ENCODE data around the gene MRPS33.
"Not testable (repeated sequence)": the region's sequence is repeated elsewhere in the genome, so short reads cannot be mapped to it uniquely, and the experiment has no call there.

MRPS33 gene

DNA sequence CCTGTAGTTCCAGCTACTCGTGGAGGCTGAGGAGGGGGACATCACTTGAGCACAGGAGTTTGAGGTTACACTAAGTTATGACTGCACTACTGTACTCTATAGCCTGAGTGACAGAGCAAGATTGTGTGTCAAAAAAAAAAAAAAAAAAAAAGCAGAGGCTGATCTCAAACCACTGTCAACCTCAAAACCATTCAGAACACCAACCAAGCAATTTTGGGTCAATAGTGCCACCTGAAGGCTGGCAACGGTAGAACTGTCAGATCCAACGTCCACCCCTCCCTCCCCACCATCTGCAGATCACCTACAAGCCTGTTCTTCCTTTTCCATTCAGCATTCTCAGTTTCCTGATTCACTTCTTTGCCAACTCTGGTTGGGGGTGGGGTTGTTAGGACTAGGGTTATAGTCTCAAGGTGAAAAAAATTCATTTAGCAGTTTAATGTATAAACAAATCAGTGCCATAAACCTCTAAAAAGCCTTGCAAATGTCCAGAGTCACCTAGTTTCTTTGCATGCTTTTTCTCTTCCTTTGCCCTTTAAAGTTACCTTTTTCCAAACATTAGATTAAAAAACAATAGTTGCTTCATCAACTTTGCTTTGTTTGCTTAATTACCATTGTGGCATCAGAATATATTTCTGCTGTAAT lies 2.6 kb downstream of the MRPS33 start:
- peak; percentile 53 for DNase-seq (ENCODE audit: low read depth)

DNA sequence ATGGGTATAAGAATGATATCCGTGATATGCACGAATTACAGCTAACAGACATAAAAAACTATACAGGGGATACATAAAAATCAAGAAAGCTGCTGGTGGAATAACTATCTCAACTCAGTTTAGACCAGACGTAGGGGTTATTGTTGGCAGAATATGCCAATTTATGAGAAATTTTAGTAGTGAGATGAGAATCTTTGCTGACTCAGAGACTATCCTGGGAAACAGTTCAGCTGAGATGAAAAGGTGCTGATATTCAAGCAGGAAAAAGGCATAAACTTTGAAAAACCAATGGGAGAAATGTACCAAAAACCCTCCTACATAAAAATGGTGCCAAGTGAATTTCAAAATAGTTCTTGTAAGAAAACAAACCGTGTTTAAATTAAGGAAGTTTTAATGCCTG lies 3.3 kb downstream of the MRPS33 start:
- no peak for DNase-seq (ENCODE audit: low read depth)

DNA sequence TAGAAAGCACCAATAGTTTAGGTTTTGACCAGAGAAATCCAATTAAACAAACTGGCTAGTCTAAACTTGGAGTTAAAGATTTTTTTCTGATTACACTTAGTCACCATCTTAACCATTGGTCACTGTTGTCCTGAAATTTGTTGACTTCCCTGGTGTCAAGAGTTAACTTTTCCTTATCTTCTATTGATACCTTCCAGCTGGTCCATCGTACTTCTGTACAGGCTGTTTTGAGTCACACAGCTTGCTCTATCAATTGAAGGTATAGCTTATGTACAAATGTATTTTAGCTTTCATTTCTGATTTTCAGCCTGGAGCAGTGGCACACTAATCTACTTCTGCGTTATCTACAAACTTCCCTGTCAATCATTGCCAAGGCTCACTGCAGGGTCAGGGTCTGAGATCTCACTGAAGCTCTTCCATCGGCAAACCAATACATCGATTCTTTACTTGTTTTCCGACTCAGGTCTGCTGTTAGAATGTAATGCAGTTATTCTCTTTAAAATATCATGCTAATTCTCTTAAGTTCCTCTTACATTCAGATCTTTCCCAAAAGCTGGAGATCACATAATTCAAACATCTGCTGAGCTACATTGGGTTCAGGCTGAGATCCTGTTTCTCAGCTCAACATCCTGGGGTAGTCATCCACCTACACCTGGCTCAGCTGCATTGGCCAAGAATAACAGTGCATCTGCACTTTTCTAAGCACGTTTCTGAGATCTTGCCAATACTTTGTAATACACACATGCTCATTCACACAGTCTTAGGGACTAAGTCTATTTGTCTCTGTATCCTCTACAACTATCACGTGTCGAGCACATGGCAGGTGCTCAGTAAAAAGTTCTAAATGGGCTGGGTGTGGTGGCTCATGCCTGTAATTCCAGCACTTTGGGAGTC lies 11.3 kb downstream of the MRPS33 start:
- DNase-seq (ENCODE audit: low read depth), result no peak

DNA sequence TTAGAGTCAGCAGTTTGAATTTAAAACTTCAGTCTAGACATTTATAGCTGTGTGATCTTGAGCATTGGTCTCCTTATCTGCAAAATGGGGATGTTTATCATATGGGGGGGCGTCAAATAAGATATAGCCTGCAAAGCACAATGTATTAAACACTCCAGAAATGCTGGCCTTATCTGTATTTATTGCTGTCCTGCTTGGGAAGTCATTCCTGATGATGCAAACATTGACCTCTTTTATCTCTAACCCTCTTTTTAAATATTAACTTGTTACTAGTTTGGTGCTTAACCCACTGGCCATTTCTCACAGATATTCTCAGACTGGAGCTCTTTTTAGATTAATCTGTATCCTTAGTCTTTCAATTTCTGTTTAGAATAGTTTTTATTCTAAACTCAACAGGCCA lies 13.2 kb downstream of the MRPS33 start:
- DNase-seq (ENCODE audit: low read depth), result no peak

DNA sequence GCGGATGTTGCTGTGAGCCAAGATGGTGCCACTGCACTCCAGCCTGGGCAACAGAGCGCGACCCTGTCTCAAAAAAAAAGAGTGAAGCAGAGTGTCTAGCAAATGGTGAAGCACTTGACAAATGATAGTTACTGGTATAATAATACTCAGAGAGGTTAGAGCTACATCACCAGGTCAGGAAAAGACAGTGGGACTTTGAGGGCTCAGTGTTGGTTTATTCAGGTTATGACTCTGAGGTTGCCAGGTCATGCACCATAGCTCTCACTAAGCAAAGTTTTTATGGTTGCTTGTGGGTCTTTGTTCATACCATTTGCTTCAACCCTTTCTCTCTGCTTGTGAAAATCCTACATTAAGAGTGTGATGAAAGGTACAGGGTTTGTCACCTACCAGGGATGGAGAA lies 13.6 kb downstream of the MRPS33 start:
- no peak for DNase-seq (ENCODE audit: low read depth)

DNA sequence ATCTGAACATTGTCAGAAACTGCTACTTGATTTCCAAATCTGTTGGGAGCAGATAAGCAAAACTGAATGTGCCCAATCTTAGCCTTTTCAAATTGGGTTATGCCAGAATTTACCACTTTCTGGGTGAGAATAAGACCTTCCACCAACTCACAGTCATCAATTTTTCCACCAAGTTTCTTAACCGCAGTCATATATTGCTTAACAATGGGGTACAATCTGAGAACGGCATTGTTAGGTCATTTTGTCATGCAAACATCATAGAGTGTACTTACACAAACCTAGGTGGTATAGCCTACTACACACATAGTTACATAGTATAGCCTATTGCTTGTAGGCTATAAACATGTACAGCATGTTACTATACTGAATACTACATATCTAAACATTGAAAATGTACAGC lies 16.0 kb downstream of the MRPS33 start:
- no peak for DNase-seq (ENCODE audit: low read depth)

DNA sequence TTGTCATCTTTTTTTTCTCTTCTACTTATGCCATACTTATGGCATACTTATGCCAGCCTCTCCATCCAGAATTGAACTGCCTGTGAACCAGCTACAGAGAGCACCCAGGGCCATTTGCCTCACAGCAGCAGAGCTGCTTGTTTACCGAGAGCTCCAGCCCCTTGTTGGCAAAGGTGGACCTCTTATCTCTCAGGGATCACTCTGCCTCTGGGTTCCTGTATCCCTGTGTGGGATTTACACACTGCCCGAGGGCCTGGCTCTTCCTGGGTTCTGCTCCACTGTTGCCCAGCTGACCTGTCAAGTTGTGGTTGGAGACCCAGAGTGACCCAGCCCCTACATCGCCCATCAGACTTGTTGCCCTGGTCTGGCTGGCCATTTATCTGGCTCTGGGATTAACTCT lies 22.3 kb downstream of the MRPS33 start:
- DNase-seq (ENCODE audit: low read depth), result no peak

DNA sequence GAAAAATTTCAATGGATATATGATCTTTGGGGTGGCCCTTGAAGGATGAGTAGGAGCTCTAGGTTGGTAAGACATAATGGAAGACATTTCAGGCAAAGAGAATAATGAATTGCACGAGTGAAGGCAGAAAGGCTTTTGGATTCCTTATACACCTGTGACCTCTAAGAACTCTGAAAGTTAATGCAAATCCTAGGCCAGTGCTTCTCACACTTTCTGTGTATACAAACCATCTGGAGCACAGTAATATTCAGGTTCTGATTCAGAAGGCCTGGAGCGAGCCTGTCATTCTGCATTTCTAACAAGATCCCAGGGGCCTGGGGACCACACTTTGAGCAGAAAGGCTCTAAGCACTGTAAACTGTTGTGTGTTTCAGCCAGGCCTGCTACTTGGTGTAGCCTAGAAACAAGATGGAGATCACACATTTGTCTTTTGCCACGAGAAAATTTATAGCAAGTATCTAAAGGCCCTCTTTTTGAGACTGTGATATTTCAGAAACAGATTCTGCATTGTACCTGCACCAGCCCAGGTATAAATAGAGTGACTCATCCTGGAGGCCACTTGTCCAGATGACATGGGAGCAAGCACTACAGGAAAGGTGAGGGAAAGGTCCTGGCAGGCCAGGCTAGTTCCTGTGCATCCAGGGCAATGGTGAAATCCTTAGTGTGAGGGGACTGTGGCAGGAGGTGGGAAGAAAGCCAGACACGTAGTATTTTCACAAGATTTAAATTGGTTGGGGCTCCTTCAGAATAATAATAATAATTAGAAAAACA lies 24.4 kb downstream of the MRPS33 start:
- no peak for DNase-seq (ENCODE audit: low read depth)

DNA sequence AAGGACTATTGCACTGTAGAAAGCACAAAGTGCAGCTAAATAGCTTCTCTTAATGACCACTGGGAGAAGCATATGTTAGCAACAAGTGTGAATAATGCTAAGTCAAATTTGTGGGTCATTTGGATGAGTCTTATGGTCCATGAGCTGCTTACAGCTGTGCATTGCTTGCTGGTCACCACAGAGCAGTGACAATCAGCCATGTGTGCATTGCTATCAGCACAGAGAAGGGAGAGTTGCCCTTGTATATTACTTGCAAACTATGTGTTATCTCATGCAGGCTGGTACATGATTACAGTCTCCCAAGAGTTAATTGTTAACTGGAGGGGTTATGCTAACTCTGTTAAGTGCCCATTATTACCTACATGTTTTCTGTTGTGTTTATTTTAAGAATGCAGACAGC lies 25.7 kb downstream of the MRPS33 start:
- no peak for DNase-seq (ENCODE audit: low read depth)

DNA sequence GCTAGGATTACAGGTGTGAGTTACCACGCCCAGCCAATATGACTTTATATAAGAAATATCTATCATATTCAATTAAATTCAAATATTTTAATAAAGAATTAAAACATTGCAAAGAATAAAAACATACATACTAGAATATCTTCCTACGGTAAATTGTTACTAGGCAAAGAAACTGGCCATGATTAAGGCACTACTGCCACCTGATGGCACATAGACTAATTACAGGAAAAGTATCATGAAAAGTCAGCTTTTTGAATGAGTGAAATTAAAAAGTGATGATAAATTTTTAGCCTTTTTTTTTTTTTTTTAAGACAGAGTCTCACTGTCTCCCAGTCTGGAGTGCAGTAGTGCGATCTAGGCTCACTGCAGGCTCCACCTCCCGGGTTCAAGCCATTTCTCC lies 30.9 kb downstream of the MRPS33 start:
- DNase-seq (ENCODE audit: low read depth), result no peak

DNA sequence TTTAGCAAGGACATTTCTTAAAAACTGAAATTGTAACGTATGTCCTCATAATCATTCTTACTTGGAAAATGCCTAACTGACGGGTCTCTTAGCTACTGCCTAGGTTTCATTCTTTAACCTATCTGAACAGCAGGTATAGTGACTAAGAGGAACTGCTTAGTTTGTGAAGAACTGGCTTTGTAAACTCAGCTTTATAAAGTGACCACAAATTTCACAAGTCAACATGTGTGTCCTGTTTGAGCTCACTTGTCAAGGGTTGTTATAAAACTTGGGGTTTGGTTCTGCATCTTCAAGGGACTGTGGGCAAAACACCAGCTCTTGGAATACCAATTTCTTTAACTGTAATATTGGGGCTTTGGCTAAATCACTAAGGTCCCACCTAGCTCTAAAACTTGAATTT lies 32.2 kb downstream of the MRPS33 start:
- no peak for DNase-seq (ENCODE audit: low read depth)

DNA sequence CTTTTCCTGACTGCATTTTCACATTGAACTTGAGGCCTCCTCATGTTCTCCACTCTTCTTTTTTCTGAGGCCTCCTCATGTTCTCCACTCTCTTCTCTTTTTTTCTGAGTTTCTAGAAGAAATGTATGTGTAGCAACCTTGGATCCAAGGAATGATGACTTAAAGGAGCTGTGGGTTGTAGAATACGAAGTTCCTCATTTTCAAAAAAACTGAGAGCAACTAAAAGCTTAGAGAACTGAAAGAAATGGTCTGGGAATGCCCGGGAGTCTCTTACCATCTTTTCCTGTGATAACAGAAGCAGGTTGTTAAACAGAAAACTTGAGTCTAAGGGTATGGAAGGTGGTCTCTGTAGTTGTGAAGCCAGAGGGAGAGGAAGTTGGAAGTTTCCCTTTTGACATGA lies 32.8 kb downstream of the MRPS33 start:
- no peak for DNase-seq (ENCODE audit: low read depth)

DNA sequence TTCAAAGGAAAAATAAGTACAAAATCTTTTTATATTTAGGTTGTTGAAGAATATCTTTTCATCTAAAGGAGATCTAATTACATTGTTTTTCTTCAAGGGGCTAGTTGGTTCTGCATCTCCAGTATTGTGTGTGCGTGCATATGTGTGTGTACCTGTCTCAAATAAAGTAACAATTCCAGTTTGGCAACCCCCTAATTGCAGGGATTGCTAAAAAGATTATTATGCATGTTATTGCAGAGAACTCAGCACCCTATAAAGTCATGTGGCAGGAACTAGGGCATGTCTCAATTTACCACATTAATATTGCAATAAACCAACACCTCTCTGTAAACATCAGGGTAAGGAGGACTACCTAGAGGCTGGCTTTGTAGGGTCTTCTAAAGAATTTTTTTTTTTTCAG lies 37.0 kb downstream of the MRPS33 start:
- no peak for DNase-seq (ENCODE audit: low read depth)

DNA sequence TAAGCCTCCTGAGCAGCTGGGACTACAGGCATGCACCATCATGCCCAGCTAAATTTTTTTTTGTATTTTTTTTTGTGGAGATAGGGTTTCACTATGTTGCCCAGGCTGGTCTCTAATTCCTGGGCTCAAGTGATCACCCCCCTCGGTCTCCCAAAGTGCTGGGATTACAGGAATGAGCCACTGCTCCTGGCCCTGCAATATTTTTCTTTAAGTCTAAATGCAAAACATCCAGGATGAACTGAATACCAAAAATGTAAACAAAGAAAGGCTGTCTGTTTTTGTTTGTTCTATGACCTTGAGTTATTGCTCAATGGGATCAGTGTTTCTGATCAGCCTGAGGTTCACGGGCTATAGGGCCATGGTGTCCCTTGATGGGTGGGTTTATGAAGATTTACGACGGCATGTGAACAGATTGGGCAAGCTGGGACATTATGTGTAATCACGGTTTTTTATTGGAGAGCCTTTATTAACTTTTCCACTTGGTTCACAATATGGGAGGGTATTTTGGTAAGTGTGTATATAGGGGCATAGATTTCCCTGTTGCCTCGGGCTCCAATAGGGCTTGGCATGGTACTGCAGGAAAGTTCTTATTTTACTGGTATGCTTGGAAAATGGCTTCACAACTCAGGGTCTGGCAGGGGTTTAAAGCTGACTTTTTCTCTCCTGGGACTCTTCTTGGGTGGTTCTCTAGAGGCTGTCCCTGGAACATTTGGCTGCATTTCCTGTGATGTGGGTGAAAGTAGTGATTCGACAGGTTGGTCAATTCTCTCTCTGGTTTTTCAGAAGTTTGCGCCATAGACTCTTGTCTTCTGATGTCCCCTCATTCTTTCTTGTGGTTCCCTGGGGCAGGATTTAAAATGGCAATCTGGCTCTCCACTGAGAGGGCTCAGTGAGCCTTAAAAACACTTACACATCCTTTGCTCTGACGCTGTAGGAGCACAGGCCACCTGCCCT lies 41.6 kb downstream of the MRPS33 start:
- no peak for DNase-seq (ENCODE audit: low read depth)

DNA sequence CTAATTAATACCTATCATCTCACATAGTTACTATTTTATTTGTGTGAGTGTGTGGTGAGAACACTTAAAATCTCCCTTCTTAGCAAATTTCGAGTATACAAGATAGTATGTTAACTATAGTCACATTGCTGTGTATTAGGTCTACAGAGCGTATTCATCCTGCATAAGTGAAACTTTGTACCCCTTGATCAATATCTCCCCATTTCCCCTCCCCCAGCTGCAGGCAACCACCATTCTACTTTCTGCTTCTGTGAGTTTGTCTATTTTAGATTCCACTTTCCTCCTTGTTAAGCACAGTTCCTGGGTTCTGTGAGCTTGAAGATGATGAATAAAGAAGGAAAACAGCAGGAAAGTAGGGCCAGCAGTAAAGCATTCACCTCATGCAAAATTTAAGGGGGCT lies 42.4 kb downstream of the MRPS33 start:
- DNase-seq (ENCODE audit: low read depth), result no peak

DNA sequence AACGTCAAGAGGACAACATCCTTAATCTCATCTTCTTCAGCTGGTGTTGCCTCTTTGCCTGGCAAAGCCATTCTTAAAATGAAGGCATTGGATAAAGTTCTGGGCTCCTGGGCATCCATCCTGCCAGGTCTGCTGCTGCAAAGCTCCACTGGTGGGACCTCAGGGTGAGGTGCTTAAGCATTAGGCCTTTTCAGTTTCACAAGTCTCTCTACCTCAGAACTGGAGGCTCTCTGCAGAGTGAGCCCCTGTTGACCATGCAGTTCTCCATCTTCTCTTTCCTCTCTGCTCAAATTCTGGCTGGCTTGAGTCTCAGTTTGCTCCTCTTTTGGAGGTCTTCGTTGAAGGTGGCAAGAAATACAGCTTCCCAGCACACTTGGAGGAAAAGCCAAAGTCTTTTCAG lies 47.3 kb downstream of the MRPS33 start:
- no peak for DNase-seq (ENCODE audit: low read depth)

DNA sequence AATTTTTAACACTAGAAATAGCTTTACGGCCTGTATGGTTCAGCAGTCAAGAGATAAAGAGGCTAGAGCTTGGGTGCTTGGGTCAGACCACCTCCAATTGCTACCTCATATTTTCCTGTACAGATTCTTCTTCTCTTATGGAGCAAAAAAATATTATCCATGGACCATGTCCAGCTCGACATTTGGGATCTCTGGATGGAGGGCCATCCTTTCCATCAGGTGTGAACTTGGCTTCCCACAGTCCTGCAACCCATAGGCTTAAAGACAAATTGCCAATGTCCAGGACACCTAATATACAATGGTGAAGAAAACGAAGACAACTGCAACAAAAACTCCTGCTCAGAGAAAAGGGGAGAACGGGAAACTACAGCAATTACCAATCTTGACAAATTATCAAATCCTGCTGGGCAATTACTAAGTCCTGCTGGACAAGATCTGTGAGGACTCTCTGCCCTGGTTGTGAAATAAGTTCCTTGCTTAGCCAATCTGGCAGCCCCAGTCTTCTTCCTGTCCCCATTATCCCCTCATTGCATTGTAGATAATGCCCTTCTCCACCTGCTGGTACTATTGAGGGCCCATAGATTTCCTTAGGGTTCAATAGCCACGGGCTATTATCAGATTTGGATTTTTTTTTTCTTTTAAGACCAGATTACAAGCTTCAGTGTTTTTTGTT lies 48.1 kb downstream of the MRPS33 start:
- no peak for DNase-seq (ENCODE audit: low read depth)

DNA sequence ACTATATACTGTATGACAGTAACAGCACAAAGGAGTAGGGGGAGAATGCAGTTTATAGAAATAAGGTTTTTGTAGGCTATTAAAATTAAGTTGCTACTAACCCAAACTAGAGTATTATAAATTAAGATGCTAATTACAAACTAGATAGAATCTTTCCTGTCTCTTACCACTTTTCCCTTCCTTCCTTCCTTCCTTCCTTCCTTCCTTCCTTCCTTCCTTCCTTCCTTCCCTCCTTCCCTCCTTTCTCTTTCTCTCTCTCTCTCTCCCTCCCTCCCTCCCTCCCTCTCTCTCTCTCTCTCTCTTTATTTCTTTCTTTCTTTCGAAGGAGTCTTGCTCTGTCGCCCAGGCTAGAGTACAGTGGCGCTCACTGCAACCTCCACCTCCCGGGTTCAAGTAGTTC lies 53.6 kb downstream of the MRPS33 start:
- no peak for DNase-seq (ENCODE audit: low read depth)

DNA sequence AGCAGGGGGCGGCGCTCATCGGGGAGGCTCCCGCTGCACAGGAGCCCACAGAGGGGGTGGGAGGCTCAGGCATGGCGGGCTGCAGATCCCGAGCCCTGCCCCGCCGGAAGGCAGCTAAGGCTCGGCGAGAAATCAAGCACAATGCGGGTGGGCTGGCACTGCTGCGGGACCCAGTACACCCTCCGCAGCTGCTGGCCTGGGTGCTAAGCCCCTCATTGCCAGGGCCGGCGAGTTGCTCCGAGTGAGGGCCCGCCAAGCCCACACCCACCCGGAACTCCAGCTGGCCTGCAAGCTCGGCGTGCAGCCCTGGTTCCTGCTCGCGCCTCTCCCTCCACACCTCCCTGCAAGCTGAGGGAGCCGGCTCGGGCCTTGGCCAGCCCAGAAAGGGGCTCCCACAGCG lies 57.8 kb downstream of the MRPS33 start:
- DNase-seq (ENCODE audit: low read depth), result not testable (repeated sequence)
